Embryonic facial prominence (tissue), 1 donor: ENCODE results near the gene ARG1.

Source experiments
- DNase-seq: peaks from one replicate; pipeline ENCODE4 v3.0.0-alpha.2; 2016; ENCODE audit errors: extremely low spot score

The ARG1 gene

DNA sequence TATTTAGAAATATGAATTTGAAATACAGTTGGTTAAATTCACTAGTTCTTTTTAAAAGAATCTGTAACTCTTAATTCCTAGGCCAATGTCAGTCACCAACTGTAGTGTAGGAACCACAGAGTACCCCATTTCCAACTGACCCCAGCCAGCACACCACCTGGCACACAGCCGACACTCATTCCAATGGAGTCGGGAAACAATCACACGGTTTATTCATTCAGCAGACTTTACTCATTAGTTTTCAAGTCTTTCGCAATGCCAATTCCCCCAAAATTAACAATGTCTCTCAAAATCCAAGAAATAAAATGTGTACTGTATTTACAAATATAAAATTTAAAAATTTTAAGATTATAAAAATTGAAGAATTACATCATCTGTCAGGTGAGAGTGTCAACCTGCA lies 13.5 kb downstream of the ARG1 start:
- no peak for DNase-seq

DNA sequence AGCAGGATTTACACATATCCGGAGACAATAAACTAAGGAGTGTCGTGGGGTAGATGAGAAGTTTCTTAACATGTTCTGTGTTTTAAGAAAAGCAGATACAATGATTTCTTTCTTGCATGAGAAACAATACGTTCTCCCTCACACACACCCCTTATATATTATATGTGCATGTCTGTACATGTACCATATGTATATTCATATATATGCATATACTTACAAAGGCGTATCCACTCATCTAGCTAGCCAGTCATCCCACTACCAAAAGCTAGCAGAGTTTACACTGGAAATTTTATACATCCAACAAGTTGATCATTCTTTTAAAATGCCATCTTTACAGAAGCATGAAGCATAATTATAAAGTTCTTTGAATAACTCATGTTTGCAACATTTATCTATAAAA lies 14.9 kb downstream of the ARG1 start:
- DNase-seq: no peak

DNA sequence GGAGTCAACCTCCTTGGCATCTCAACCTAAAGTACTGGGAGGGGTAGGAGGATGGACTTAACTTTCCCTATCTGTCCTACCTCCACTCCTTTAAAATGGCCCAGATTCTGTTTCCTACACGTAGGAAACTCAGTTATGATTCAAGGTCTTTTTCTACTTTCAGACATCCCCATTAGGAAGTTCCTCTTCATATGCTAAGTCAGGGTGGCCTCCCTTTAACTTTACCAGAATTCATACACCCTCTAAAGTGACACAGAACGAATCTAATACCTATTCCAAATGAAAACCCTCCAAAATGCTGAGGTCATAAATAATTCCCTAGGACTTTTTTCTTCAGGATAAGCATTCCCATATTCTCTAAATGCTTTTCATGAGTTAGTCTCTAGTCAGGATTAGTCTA lies 15.6 kb downstream of the ARG1 start:
- DNase-seq: no peak

DNA sequence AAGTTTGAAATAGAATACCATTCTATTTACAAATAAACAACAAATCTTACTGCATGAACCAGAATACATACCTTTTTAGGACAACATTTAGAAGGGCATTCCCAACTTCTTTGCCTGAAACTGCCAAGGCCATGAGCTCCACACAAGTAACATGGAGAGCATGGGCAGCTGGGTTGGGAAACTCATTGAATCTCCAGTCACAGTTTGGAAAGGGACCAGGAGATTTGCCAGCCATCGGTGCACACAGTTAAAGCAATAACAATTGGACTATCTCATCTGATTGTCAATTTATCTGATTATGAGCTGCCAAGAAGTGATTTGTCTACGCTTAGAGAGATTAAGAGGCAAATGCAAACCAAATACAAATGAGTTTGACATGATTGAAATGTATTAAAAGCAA lies 19.9 kb downstream of the ARG1 start:
- DNase-seq: no peak

DNA sequence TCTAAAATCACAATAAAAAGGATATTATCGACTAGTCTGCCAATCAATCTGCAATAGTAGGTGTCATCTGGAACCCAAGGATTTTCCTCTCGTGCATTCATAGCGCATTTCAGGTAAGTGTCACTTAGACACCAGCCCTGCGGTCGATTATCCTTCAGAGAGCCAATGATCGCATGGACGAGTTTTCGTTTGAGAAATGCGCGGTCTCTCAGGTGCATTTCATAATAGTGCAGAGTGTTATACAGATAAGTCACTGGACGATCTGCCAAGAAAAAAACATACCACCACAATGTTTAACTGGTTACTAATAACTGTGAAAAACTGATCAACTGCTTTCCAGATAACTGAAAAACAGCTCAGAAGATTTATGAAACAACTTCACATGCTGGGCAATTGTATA lies 21.0 kb downstream of the ARG1 start:
- no peak for DNase-seq

DNA sequence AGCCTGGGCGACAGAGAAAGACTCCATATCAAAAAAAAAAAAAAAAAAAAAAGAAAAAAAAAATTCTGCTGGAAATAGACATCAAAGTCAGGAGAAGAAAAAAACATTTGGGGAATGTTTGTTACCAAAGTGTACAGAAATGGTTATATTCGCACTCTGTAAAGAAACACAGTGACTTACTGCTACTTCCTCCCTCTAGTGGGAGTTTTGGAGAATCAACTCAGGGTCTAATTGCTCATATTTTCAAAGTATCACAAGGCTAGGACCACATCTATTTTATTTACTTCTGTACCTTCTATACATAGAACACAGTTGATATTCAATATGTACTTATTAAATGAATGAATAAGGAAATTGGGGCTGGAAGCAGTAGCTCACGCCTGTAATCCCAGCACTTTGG lies 24.4 kb downstream of the ARG1 start:
- DNase-seq: no peak

DNA sequence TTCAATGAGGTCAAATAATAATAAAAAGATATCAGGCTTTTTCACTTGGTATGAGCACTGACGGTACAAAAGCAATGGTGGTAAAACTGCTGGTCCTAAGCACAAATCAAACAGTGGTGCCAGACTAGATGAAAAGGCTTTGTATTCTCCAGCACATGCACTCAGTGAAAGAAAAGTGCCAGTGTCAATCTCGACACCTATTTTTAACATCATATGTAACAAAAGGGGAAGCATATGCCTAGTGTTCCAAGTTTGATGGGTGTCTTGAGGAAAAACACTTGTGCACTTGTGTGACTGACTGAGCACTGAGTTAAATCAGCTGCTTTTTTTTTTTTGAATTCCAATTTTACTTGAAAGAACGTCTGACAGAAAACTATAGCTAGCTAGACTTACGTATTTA lies 27.7 kb downstream of the ARG1 start:
- no peak for DNase-seq

DNA sequence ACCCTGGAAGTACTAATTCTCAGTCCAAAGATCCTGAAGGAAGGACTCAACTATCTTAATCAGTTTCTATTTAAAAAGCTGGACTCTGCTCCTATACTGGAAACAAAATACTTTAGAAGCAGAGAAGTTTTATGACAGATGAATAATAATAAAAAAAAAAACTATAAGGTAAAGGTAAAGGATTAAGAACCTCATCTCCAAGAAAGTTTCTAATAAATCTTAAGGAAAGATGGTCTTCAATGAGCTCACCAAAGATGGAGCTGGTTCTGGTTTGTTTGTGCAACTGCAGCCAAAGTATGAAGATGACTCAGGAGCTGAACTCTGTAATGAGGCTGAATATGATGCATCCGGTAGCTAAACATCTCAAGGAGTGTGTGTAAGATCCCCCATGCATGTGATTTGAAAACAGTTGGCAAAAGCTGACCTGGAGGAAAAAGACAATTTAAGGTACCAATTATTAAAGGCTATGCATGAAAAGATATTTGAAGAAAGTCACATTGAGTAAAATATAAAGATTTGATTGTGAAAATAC lies 29.8 kb downstream of the ARG1 start:
- DNase-seq: no peak

DNA sequence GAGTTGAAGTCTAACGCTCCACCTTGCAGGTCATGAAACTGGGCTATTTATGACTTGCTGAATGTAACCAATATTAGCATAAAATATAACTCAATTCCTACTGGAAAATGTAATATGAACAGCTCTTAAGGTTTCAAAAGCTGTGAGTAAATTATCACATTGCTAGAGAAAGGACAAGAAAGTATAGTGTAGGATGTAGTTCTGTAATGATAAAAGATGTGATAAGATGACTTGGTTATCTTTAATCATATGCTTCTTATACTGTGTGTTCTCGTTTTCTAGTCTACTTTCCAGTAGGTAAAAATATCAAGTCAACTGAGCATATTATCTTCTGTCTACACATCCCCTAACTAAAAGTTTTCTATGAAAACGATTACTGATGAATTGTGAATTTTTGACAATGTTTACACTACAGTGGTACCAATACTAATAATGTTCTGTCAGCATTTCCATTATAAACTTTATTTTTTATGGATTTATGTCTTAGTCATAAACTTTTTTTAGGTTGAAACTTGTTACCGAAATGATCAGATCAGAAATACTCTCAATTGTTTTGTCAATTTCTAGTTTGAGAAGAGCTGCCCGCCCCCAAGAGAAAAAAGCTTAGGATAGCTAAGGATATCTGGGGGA lies 40.4 kb downstream of the ARG1 start:
- no peak for DNase-seq

DNA sequence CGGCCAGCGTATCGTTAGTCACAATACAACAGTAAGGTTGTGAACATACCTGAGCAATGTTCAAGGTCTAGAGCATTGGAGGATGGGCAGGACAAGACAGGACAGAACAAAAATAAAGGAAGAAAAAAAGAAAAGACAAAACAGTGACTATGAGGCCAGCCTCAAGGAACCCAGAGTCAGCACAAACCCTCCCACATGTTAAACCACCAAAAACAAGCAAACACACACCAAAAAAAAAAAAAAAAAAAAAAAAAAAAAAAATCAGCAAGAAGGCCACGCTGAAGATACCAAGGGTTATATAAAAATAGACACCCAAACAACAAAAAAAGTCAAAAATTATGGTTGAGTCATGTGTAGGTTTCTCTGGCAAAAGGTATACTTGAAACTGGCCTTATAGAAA lies 42.2 kb downstream of the ARG1 start:
- no peak for DNase-seq

DNA sequence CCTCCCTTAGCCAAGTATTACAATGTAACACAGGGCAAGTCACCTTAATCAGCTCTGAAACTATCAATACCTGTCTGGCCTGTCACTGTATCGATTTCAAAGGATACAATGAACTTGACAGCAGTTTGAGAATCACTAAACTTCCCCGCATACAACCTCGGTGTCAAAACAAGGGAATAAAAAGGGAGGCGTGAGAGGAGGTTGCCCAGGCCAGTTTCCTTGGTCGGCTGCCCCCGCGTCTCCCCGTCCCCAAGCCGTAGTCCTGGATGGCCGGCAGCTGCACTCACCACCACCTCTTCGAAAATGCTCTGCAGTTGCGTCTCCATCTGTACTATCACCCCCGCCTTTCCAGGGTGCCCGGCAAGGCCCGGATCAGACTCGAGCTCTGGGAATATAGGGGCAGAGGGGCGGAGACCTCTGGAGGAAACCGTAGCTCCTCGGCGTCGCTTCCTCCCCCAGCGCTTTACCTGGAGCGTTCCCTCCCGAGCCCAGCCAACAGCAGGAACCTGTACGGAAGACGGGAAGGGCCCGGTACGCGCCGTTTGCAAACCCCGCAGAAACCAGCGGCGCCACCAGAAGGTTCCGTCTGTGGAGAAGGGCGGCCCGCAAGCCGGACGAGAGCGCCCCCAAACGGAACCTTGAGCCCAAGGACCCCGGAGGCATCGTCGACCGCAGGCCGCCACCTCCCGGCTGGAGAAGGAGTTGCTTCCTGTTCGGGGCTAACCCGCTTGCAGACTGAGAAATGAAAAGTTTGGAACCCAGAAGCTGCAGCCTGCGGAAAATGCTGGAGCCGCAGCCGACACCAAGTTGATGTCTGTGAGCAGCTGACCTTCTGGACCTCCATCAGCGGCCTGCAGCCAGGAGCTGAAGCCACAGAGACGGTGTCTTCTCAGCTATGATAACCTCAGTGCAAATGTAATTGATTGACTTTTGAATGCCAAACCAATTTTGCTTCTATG lies 55.0 kb downstream of the ARG1 start, which contains the start of gene MED23:
MED23 (minus strand) TSS at position 519 of the 959 bp plus-strand sequence; CDS start at position 326, 193 bp downstream.
- peak; percentile 89 for DNase-seq

DNA sequence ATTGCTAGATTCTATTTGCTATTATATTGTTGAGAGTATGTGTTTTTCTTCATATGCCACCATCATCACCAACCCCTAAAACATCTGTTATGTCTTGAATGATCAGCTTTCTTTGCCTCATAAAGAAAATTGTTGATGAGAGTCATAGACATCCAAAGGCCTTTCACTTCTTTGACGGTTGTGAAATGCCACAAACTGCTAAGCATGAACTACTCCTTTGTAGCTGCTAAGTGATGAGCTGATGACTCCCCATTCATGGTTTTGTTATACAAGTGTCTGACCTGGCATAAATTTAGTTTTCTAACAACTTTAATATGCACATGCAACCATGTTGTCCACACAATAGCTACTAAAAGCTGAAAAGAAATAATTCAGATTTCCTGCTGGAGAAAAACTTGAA lies 55.7 kb downstream of the ARG1 start:
- no peak for DNase-seq

DNA sequence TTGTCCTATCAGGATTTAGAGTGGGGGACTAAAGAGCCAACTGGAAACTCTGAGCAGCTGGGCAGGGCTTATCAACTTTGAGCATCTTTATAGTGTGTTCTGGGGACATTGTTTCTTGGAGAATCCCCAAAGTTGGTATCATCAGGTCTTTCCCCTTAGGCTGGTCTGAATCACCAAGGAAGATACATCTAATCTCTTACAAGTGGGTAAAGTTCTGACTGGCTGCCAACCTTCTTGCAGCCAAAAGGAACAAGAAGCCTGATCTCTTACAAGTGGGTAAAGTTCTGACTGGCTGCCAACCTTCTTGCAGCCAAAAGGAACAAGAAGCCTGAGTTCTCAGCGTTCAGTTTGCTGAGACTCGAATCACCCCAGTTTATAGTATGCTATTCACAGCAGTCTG lies 56.6 kb downstream of the ARG1 start:
- no peak for DNase-seq

DNA sequence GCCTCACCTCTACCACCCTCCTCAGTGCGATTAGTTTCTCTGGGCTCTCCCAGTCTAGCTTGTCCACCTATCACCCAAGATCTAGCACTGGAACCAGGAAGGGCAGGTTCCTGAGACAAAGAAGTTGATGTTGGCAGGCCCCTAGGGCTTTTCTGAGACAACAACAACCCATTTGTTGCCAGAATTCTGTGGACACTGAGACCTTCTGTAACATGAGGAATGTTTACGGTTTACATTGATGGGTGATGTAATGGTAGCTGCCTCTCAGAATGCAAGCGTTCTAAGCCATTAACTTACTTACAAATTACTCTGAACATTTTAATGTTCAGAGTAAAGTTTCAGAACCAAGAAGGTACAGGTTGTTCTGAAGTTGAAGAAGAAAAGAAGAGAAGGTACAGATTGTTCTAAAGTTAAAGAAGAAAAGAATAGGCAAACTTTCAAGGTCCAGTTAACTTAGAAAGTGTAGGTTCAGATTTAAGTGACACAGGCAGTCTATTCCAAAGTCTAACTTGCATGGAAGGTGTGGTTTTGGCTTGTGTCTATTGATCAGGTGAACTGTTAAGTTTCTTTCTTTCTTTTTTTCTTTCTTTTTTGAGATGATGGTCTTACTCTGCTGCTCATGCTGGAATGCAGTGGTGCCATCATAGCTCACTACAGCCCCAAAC lies 58.7 kb downstream of the ARG1 start:
- no peak for DNase-seq
